ENCODE results near the gene ANKIB1. TPM values are rescaled to one million over a fixed set of nuclear protein-coding genes. Genes with fewer than 3 reads are reported as not detected.

ANKIB1 gene
- total and polyA plus RNA-seq, 2 donors (not counting 1 experiment from before 2014, with no cell fraction given): 53.4 to 60.4 TPM

- H3K4me2 ChIP-seq (ENCODE audit: extremely low read depth, insufficient read depth, low read length): no peak overlapping the region
- H2AFZ ChIP-seq (ENCODE audit: low read length): no peak overlapping the region
- no peaks in the 10 kb centered on the region for H3K9me3 ChIP-seq (ENCODE audit: control insufficient read depth, insufficient read depth, low read depth, low read length)
- no peak for DNase-seq (ENCODE audit: low read depth in 2 of 2)
- no peaks in the 10 kb centered on the region for H4K20me1 ChIP-seq (ENCODE audit: control insufficient read depth, extremely low read depth, insufficient read depth, low read length)
- no peak overlapping the region for H3K9ac ChIP-seq (ENCODE audit: insufficient read depth, low read length)
- no peaks in the 10 kb centered on the region for H3K27me3 ChIP-seq (ENCODE audit: control insufficient read depth, insufficient read depth, low read length)
- no peaks in the 10 kb centered on the region for H3K79me2 ChIP-seq (ENCODE audit: control insufficient read depth, insufficient read depth, low read length)
- TF ChIP-seq CTCF (conservative IDR thresholded peaks at IDR 0.05 in 1 of 2, IDR thresholded peaks at IDR 0.05 in 1 of 2; ENCODE audit: low read depth in 1 of 2, low read length in 2 of 2) (no peak), EZH2 (IDR thresholded peaks at IDR 0.05; ENCODE audit: low read length, missing control alignments) (no peak)
- no peak overlapping the region for H3K4me3 ChIP-seq (replicated peaks in 1 of 4; ENCODE audit: control extremely low read depth in 1 of 4, insufficient read depth in 1 of 4, low read depth in 3 of 4, low read length in 4 of 4)
- no peaks in the 10 kb centered on the region for H3K4me1 ChIP-seq (ENCODE audit: control insufficient read depth, extremely low read depth, insufficient read depth, low read length)
- no peak overlapping the region for H3K27ac ChIP-seq (ENCODE audit: insufficient read depth, low read length)
- H3K36me3 ChIP-seq (ENCODE audit: control insufficient read depth, insufficient read depth, low read length): no peaks in the 10 kb centered on the region
These were observed 167.8 kb downstream of the ANKIB1 start for GRCh38 chr7:92413550-92413949.

DNA sequence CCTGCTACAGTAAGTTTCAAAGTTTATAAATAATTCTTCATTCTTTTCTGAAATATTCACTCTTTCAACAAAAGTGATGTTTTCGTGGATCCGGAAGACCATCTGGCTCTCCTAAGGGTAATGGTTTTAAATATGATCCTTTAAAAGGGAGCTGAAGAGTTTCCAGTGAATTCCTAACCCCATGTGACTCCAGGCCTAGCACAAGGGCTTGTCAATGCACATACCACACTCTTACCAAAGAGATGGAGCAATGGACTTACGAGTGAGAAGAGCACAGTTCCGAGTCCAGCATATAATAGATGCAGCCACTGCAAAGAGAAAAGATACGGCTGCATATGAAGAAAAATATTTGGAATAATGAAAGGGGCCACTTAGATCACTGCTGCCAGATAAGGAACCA lies 169.5 kb downstream of the ANKIB1 start:
- TF ChIP-seq CTCF (conservative IDR thresholded peaks at IDR 0.05 in 1 of 2, IDR thresholded peaks at IDR 0.05 in 1 of 2; ENCODE audit: low read depth in 1 of 2, low read length in 2 of 2) (no peak), EZH2 (IDR thresholded peaks at IDR 0.05; ENCODE audit: low read length, missing control alignments) (no peak)
- DNase-seq (ENCODE audit: low read depth in 2 of 2): no peak
- H3K27me3 ChIP-seq (ENCODE audit: control insufficient read depth, insufficient read depth, low read length): no peaks in the 10 kb centered on the region
- H3K4me2 ChIP-seq (ENCODE audit: extremely low read depth, insufficient read depth, low read length): no peak overlapping the region
- H3K27ac ChIP-seq (ENCODE audit: insufficient read depth, low read length): no peak overlapping the region
- H2AFZ ChIP-seq (ENCODE audit: low read length): no peak overlapping the region
- no peaks in the 10 kb centered on the region for H3K79me2 ChIP-seq (ENCODE audit: control insufficient read depth, insufficient read depth, low read length)
- H3K9me3 ChIP-seq (ENCODE audit: control insufficient read depth, insufficient read depth, low read depth, low read length): no peaks in the 10 kb centered on the region
- no peaks in the 10 kb centered on the region for H4K20me1 ChIP-seq (ENCODE audit: control insufficient read depth, extremely low read depth, insufficient read depth, low read length)
- H3K36me3 ChIP-seq (ENCODE audit: control insufficient read depth, insufficient read depth, low read length): no peaks in the 10 kb centered on the region
- H3K9ac ChIP-seq (ENCODE audit: insufficient read depth, low read length): no peak overlapping the region
- no peak overlapping the region for H3K4me3 ChIP-seq (replicated peaks in 1 of 4; ENCODE audit: control extremely low read depth in 1 of 4, insufficient read depth in 1 of 4, low read depth in 3 of 4, low read length in 4 of 4)
- no peaks in the 10 kb centered on the region for H3K4me1 ChIP-seq (ENCODE audit: control insufficient read depth, extremely low read depth, insufficient read depth, low read length)

- H3K4me3 ChIP-seq (replicated peaks in 1 of 4; ENCODE audit: control extremely low read depth in 1 of 4, insufficient read depth in 1 of 4, low read depth in 3 of 4, low read length in 4 of 4): no peak overlapping the region
- no peak overlapping the region for H3K4me2 ChIP-seq (ENCODE audit: extremely low read depth, insufficient read depth, low read length)
- H3K9ac ChIP-seq (ENCODE audit: insufficient read depth, low read length): no peak overlapping the region
- TF ChIP-seq CTCF (conservative IDR thresholded peaks at IDR 0.05 in 1 of 2, IDR thresholded peaks at IDR 0.05 in 1 of 2; ENCODE audit: low read depth in 1 of 2, low read length in 2 of 2) (no peak), EZH2 (IDR thresholded peaks at IDR 0.05; ENCODE audit: low read length, missing control alignments) (no peak)
- H3K79me2 ChIP-seq (ENCODE audit: control insufficient read depth, insufficient read depth, low read length): no peaks in the 10 kb centered on the region
- no peaks in the 10 kb centered on the region for H3K27me3 ChIP-seq (ENCODE audit: control insufficient read depth, insufficient read depth, low read length)
- H2AFZ ChIP-seq (ENCODE audit: low read length): no peak overlapping the region
- H3K36me3 ChIP-seq (ENCODE audit: control insufficient read depth, insufficient read depth, low read length): no peaks in the 10 kb centered on the region
- H3K9me3 ChIP-seq (ENCODE audit: control insufficient read depth, insufficient read depth, low read depth, low read length): no peaks in the 10 kb centered on the region
- H3K27ac ChIP-seq (ENCODE audit: insufficient read depth, low read length): no peak overlapping the region
- no peak for DNase-seq (ENCODE audit: low read depth in 2 of 2)
- H3K4me1 ChIP-seq (ENCODE audit: control insufficient read depth, extremely low read depth, insufficient read depth, low read length): no peaks in the 10 kb centered on the region
- H4K20me1 ChIP-seq (ENCODE audit: control insufficient read depth, extremely low read depth, insufficient read depth, low read length): no peaks in the 10 kb centered on the region
These were observed 172.1 kb downstream of the ANKIB1 start for GRCh38 chr7:92417913-92418312.
